GM12878 (cell line): ENCODE results near the gene TRAF3IP3. TPM values are rescaled to one million over a fixed set of nuclear protein-coding genes. Genes with fewer than 3 reads are reported as not detected.

Source experiments
- ATAC-seq: fragments of 200-7000 bp; cut with Tn5 transposase; 3 replicates; pipeline ENCODE4 v1.9.1; 2020; ENCODE audit warnings: mild to moderate bottlenecking, moderate library complexity
- BruUV-seq: library from RNA; stranded (reverse); fragments of 400-500 nt; replicated peaks from 2 replicates; lab custom pipeline; 2021; lab: Mats Ljungman, UMichigan
- CTCF ChIA-PET: fragments of 300-600 bp; sonication (Branson Sonifier 250); formaldehyde crosslinking; extraction: SDS; loops from one replicate; lab custom pipeline; 2021; ENCODE audit warnings: inconsistent platforms; lab: Yijun Ruan, JAX
- POLR2A ChIA-PET: fragments of 350-600 bp; formaldehyde crosslinking; extraction: SDS; loops from one replicate; lab custom pipeline; 2021; ENCODE audit warnings: inconsistent platforms; lab: Charles Lee
- RAD21 ChIA-PET: fragments of 300-600 bp; sonication (Branson Sonifier 250); formaldehyde crosslinking; loops from one replicate; lab custom pipeline; 2023; ENCODE audit warnings: antibody characterized with exemption; ENCODE audit not compliant: unreplicated experiment; lab: Charles Lee
- SMC1A ChIA-PET: fragments of 300-600 bp; sonication (Branson Sonifier 250); formaldehyde crosslinking; loops from one replicate; lab custom pipeline; 2023; ENCODE audit not compliant: unreplicated experiment, uncharacterized antibody; lab: Charles Lee
- DNase-seq: peaks from one replicate; pipeline ENCODE4 v3.0.0-alpha.2; 2011; ENCODE audit warnings: low read depth, low spot score
- FAIRE-seq: peaks from 3 replicates; lab custom pipeline; 2011; peaks lifted over from hg19 to GRCh38; lab: Jason Lieb, UNC
- H2AFZ ChIP-seq: 2 replicates; pipeline ENCODE4 v1.6.0; 2011; ENCODE audit warnings: low read depth, low read length, control low read depth; ENCODE audit not compliant: control insufficient read depth
- H3K27ac ChIP-seq: 2 replicates; pipeline ENCODE4 v1.5.1; 2011; ENCODE audit warnings: control low read depth; ENCODE audit not compliant: control insufficient read depth, insufficient read depth
- H3K27me3 ChIP-seq, 2 experiments: replicated peaks in 1 of 2; 2 replicates each; pipeline versions ENCODE4 v1.6.0 to v1.6.1; 2011; ENCODE audit warnings: low read length in 1 of 2; ENCODE audit not compliant: control insufficient read depth in 2 of 2, insufficient read depth in 2 of 2
- H3K36me3 ChIP-seq, 2 experiments: 2 replicates each; pipeline ENCODE4 v1.5.1; 2011; ENCODE audit warnings: low read length in 1 of 2; ENCODE audit not compliant: control insufficient read depth in 2 of 2, insufficient read depth in 2 of 2
- H3K4me1 ChIP-seq: 2 replicates; pipeline ENCODE4 v1.6.1; 2011; ENCODE audit warnings: mild to moderate bottlenecking, low read length, moderate library complexity, mixed read lengths; ENCODE audit not compliant: control insufficient read depth, insufficient read depth
- H3K4me2 ChIP-seq: 2 replicates; pipeline ENCODE4 v1.6.0; 2011; ENCODE audit warnings: control low read depth; ENCODE audit not compliant: control insufficient read depth, insufficient read depth
- H3K4me3 ChIP-seq: fragments of 200-600 bp; sonication (generic); 2 replicates; pipeline ENCODE4 v1.5.1; 2016
- H3K79me2 ChIP-seq: 2 replicates; pipeline ENCODE4 v1.6.0; 2011; ENCODE audit warnings: low read length; ENCODE audit not compliant: control insufficient read depth, insufficient read depth
- H3K9ac ChIP-seq: 2 replicates; pipeline ENCODE4 v1.8.0; 2011; ENCODE audit warnings: low read length, control low read depth, mixed read lengths; ENCODE audit not compliant: control insufficient read depth, insufficient read depth
- H3K9me3 ChIP-seq: replicated peaks from 3 replicates; pipeline ENCODE4 v1.5.1; 2011; ENCODE audit warnings: mild to moderate bottlenecking, low read length; ENCODE audit not compliant: control insufficient read depth, insufficient read depth
- H4K20me1 ChIP-seq: 2 replicates; pipeline ENCODE4 v1.6.0; 2011; ENCODE audit not compliant: control insufficient read depth, insufficient read depth
- ATF2 ChIP-seq: IDR thresholded peaks from 2 replicates; pipeline ENCODE4 v1.6.1; 2012; ENCODE audit warnings: low read length, inconsistent platforms
- E4F1 ChIP-seq: fragments of 450-650 bp; IDR thresholded peaks from 2 replicates; pipeline ENCODE4 v1.6.1; 2018; ENCODE audit warnings: borderline replicate concordance, mild to moderate bottlenecking; ENCODE audit not compliant: partially characterized antibody
- EED ChIP-seq: sonication (generic); IDR thresholded peaks from 2 replicates; pipeline ENCODE4 v1.6.1; 2016; ENCODE audit warnings: antibody characterized with exemption, low read depth
- GABPA ChIP-seq: IDR thresholded peaks from 2 replicates; pipeline ENCODE4 v1.6.1; 2014; ENCODE audit warnings: antibody characterized with exemption, low read depth, mild to moderate bottlenecking, inconsistent platforms
- IKZF1 ChIP-seq: fragments of 450-650 bp; conservative IDR thresholded peaks from 2 replicates; pipeline ENCODE4 v1.6.1; 2017; ENCODE audit warnings: antibody characterized with exemption, mild to moderate bottlenecking
- MXI1 ChIP-seq: fragments of 150-350 bp; IDR thresholded peaks from 2 replicates; pipeline ENCODE4 v1.6.1; 2011; ENCODE audit warnings: low read depth, mild to moderate bottlenecking, inconsistent platforms, low read length, improper control_type of control experiment
- PRDM15 ChIP-seq: fragments of 450-650 bp; formaldehyde crosslinking; IDR thresholded peaks from 2 replicates; pipeline ENCODE4 v1.4.0; 2020; ENCODE audit warnings: mild to moderate bottlenecking, moderate library complexity
- RAD21 ChIP-seq: IDR thresholded peaks from 2 replicates; pipeline ENCODE4 v1.6.1; 2011; ENCODE audit warnings: mild to moderate bottlenecking, low read depth, low read length, moderate library complexity; ENCODE audit not compliant: insufficient read depth
- STAT1 ChIP-seq: fragments of 450-650 bp; conservative IDR thresholded peaks from 2 replicates; pipeline ENCODE4 v1.6.1; 2014; ENCODE audit warnings: antibody characterized with exemption, mild to moderate bottlenecking
- TARDBP ChIP-seq: IDR thresholded peaks from 2 replicates; pipeline ENCODE4 v1.6.1; 2016; ENCODE audit warnings: borderline replicate concordance
- TCF3 ChIP-seq: IDR thresholded peaks from 2 replicates; pipeline ENCODE4 v1.6.1; 2012; ENCODE audit warnings: low read depth, mild to moderate bottlenecking, low read length, borderline replicate concordance; ENCODE audit not compliant: insufficient read depth
- YY1 ChIP-seq: IDR thresholded peaks from 2 replicates; pipeline ENCODE4 v1.6.1; 2011; ENCODE audit warnings: low read depth, mild to moderate bottlenecking, low read length
- ZNF24 ChIP-seq: fragments of 450-650 bp; IDR thresholded peaks from 2 replicates; pipeline ENCODE4 v1.6.1; 2017; ENCODE audit warnings: antibody characterized with exemption, mild to moderate bottlenecking
- WGBS: methylation state at CpG from one replicate; pipeline ENCODE4 v1.1.6; 2016; ENCODE audit warnings: low lambda C conversion rate; ENCODE audit not compliant: insufficient replicate concordance, insufficient coverage; ENCODE audit errors: missing lambda C conversion rate; 5-methylcytosine and 5-hydroxymethylcytosine counted together
- in situ Hi-C: fragments of 300-500 bp; cut with MboI; formaldehyde crosslinking; loops from 9 replicates; pipeline ENCODE4 v1.14.3; 2018; ENCODE audit warnings: mixed read lengths
- intact Hi-C: fragments of 100-400 bp; cut with micrococcal nuclease; formaldehyde crosslinking; loops from one replicate; pipeline ENCODE4 v1.14.2; 2022; ENCODE audit not compliant: unreplicated experiment
- polyA plus RNA-seq, 11 experiments: library from polyadenylated mRNA; depleted of rRNA in 4 of 11; unstranded in 6 of 11; stranded (reverse) in 5 of 11; fragments of >200 nt; fragmentation: Nextera tagmentation in 4 of 11; fragmentation: Illumina TruSeq in 1 of 11; extraction: Ambion mirVana in 4 of 11; extraction: Trizol in 1 of 11; gene quantifications; 1 replicate in 1 of 11; 2 replicates in 10 of 11; pipeline versions ENCODE4 v1.2.1 to v1.2.3, GENCODE V29; 2011 to 2016; ENCODE audit warnings: inconsistent platforms in 2 of 11, missing spikeins in 2 of 11, low read depth in 1 of 11
- total RNA-seq, 4 experiments: library from RNA; depleted of rRNA in 3 of 4; stranded (reverse); fragments of >200 nt in 3 of 4; fragmentation: Illumina TruSeq in 1 of 4; extraction: Trizol in 1 of 4; gene quantifications; 2 replicates each; pipeline versions ENCODE4 v1.2.1 to v1.2.3, GENCODE V29; 2013 to 2021
- TF ChIP-seq, protein P1 (sequence below): IDR thresholded peaks from 2 replicates; pipeline ENCODE4 v1.6.1; 2011; ENCODE audit warnings: low read depth, low read length, improper control_type of control experiment, borderline replicate concordance

The TRAF3IP3 gene
- total and polyA plus RNA-seq, 10 of the 15 experiments (the other 5 are each of a cell fraction or from before 2014, with no cell fraction given) = 61.6 to 121 (median 96.5) TPM

DNA sequence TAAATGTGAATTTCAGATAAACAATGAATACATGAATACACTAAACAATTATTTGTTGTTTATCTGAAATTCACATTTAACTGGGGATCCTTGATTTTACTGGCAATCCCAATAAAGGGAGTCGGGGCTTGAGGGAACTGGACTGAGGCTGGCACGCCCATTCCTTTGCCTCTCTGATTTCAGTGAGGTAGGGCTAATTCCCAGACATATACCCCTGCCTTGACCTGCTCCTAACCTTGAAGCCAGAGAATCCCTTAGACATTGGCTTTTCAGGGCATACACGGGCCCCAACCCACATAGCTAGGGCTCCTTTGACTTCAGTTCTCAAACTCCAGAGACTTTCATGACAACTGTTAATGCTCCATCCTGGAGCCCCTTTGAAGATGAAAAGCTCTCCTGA lies 61.1 kb downstream of the TRAF3IP3 start:
- H3K4me2 ChIP-seq = no peak overlapping the region
- ChIA-PET RAD21 (interaction anchor here (1.7 kb wide), 1 partner anchor 29 kb away, joined by 6 read pairs; no protein-coding TSS in a partner anchor), SMC1A (interaction anchor here (0.8 to 5.2 kb wide), 4 partner anchors 8 to 43 kb away, joined by 3 to 24 read pairs (median 6); no protein-coding TSS in a partner anchor), POLR2A (interaction anchor here (1.3 kb wide), 1 partner anchor 49 kb away, joined by 4 read pairs; no protein-coding TSS in a partner anchor), CTCF (interaction anchor here (1.0 to 4.7 kb wide), 6 partner anchors 6 to 44 kb away, joined by 3 to 49 read pairs (median 4); partner anchors contain the start of gene UTP25)
- BruUV-seq = no TSS peak
- no peaks in the 10 kb centered on the region for H3K79me2 ChIP-seq
- H3K4me1 ChIP-seq = no peaks in the 10 kb centered on the region
- FAIRE-seq (no peak), DNase-seq (no peak), ATAC-seq (no peak)
- H3K27me3 ChIP-seq = no peaks in the 10 kb centered on the region; a peak in 1 of 4 replicates
- intact Hi-C loops (no loop called here), in situ Hi-C loops (no loop called here)
- no peaks in the 10 kb centered on the region for H4K20me1 ChIP-seq
- 40% methylated on average over 3 of the region's 3 CpGs for WGBS
- H2AFZ ChIP-seq = no peak overlapping the region
- no peak overlapping the region for H3K27ac ChIP-seq
- no peak overlapping the region for H3K9ac ChIP-seq
- no peaks in the 10 kb centered on the region for H3K9me3 ChIP-seq
- H3K4me3 ChIP-seq = no peak overlapping the region
- no peaks in the 10 kb centered on the region for H3K36me3 ChIP-seq
- TF ChIP-seq IKZF1 (no peak), E4F1 (no peak), ATF2 (no peak), PRDM15 (CRISPR knock-in tag) (no peak), RAD21 (no peak), EED (no peak), YY1 (no peak), TARDBP (no peak), MXI1 (no peak), STAT1 (no peak), TCF3 (no peak), ZNF24 (no peak), GABPA (no peak)
- TF ChIP-seq, protein P1, sequence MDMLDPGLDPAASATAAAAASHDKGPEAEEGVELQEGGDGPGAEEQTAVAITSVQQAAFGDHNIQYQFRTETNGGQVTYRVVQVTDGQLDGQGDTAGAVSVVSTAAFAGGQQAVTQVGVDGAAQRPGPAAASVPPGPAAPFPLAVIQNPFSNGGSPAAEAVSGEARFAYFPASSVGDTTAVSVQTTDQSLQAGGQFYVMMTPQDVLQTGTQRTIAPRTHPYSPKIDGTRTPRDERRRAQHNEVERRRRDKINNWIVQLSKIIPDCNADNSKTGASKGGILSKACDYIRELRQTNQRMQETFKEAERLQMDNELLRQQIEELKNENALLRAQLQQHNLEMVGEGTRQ = no peak
